Gastrocnemius medialis (tissue), 4 donors: Measurements from ENCODE around the gene TBX15.

Experiments used
- POLR2A ChIP-seq, 2 donors: fragments of 450-650 bp; IDR thresholded peaks; one replicate each; pipeline ENCODE4 v1.6.1; 2017; ENCODE audit warnings: antibody characterized with exemption in 2 of 2, mild to moderate bottlenecking in 2 of 2, moderate library complexity in 2 of 2
- TF ChIP-seq, protein P1 (sequence below), 5 experiments: fragments of 450-650 bp in 3 of 5; fragments of 200-600 bp in 2 of 5; sonication (generic) in 2 of 5; IDR thresholded peaks in 4 of 5; conservative IDR thresholded peaks in 1 of 5; 1 replicate in 4 of 5; 2 replicates in 1 of 5; pipeline ENCODE4 v1.5.1; 2016 to 2019; ENCODE audit warnings: antibody characterized with exemption in 5 of 5, mild to moderate bottlenecking in 3 of 5, moderate library complexity in 3 of 5

DNA sequence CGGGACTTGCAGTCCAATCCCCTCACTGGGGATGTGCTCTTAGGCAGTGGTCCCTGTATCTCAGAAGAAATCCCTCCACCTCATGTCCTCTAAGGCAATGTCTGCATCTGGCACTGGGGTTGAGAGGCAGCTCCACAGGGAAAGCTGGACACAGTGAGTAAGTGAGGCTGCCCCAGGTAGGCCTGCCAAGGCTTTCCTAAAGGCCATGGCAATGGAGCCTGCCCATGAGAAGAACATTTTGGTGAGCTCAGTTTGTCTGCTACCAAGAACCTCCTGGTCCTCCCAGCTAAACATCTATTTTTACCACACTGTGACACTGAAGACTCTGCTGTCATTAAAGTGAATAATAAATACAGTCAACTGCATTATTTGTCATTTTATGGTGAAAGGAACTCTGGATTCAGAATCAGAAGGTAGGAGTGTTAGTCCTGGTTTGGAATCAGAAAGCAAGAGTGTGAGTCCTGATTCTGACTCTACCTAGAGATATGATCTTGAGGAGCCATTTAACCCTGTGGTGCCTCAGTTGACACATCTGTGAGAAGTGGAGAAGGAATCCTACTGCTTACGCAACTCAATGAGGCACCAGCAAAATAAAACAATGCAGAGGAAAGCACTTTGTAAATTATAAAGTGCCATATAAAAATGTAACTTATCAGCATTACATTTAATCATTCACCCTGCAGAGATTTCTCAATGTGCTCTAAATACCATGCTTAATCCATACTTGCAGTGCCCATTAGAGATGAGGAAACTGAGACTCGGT lies 41.0 kb downstream of the TBX15 start:
- TF ChIP-seq, protein P1, sequence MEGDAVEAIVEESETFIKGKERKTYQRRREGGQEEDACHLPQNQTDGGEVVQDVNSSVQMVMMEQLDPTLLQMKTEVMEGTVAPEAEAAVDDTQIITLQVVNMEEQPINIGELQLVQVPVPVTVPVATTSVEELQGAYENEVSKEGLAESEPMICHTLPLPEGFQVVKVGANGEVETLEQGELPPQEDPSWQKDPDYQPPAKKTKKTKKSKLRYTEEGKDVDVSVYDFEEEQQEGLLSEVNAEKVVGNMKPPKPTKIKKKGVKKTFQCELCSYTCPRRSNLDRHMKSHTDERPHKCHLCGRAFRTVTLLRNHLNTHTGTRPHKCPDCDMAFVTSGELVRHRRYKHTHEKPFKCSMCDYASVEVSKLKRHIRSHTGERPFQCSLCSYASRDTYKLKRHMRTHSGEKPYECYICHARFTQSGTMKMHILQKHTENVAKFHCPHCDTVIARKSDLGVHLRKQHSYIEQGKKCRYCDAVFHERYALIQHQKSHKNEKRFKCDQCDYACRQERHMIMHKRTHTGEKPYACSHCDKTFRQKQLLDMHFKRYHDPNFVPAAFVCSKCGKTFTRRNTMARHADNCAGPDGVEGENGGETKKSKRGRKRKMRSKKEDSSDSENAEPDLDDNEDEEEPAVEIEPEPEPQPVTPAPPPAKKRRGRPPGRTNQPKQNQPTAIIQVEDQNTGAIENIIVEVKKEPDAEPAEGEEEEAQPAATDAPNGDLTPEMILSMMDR (IDR thresholded peaks at IDR 0.05 in 4 of 5, conservative IDR thresholded peaks at IDR 0.05 in 1 of 5) = no peak
- peak; percentile 12 to 16 for TF ChIP-seq POLR2A (IDR thresholded peaks at IDR 0.05)
